Measurements from ENCODE around the gene SMYD3.

- TF ChIP-seq EP300 (IDR thresholded peaks at IDR 0.05) = no peak
- TF ChIP-seq POLR2A (IDR thresholded peaks at IDR 0.05) = no peak
These were observed 8.4 kb upstream of the SMYD3 start for GRCh38 chr1:246515390-246516005.

Measured in gastroesophageal sphincter (tissue), 2 donors.